Measurements from ENCODE around the gene MAGEA9B.
"Not testable (repeated sequence)": the region's sequence is repeated elsewhere in the genome, so short reads cannot be mapped to it uniquely, and the experiment has no call there.

Gene MAGEA9B, protein sequence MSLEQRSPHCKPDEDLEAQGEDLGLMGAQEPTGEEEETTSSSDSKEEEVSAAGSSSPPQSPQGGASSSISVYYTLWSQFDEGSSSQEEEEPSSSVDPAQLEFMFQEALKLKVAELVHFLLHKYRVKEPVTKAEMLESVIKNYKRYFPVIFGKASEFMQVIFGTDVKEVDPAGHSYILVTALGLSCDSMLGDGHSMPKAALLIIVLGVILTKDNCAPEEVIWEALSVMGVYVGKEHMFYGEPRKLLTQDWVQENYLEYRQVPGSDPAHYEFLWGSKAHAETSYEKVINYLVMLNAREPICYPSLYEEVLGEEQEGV

GRCh38 chrX:149587359-149587758, at the start of gene MAGEA9B:
MAGEA9B (minus strand) TSS chrX:149587459; CDS start chrX:149583179, 4,280 bp downstream.
- not testable (repeated sequence) for DNase-seq (ENCODE audit: low spot score)

GRCh38 chrX:149633511-149633910, 46.3 kb upstream of the MAGEA9B start:
- no peak for DNase-seq (ENCODE audit: low spot score)

- peak; percentile 72 for DNase-seq (ENCODE audit: low spot score)
Measured at GRCh38 chrX:149631234-149632165, 44.2 kb upstream of the MAGEA9B start, which contains the start of gene TMEM185A. TMEM185A (minus strand) TSS chrX:149631792; CDS start chrX:149631580, 212 bp downstream.

- DNase-seq (ENCODE audit: low spot score): no peak
Measured at GRCh38 chrX:149630681-149631233, 43.5 kb upstream of the MAGEA9B start.

DNA sequence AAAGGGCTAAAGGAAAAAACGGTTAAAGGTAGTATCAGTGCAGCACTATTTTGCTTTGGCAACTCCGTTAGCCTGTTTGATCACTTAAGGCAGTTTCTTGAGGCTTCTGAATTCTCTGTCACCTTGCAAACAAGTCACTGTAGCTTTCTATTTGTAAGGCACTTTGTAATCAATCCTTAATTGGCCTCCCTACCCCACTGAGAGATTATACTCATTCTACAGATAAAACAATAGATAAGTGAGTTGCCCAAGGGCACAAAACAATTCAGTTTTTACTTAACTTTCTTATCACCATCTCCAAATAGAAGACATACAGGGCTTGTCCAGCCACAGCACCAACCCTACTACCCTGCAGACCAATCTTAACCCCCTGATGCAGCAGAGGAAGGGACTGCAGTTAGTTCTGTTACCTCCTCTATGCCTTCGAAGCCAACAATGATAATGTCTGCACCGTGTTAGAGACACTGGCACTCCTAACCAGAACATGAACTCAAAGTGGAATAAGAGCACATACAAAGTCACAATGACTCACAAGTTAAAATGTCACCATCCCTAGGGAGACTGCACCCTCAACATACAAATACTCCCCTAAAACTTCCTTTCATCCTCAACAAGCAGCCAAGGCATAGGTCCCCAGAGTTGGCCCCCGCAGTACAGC, 42.6 kb upstream of the MAGEA9B start:
- no peak for DNase-seq (ENCODE audit: low spot score)

DNA sequence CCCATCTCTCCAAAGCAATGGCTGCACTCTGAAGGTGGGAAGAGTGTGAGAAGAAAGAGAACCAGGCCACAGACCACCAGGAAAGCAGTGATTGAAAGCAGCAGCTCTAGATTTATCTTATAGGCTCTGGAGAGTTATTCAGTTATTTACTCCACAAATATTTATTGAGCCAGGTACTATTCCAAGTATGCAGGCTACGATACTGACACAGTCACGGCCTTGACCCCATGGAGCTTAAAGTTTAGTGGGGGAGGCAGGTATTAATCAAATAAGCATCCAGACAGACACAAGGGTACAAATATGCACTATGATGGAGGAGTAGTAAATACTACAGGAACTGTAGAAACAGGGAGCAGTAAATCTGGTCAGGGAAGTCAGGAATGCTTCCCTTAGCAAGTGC, 41.5 kb upstream of the MAGEA9B start:
- no peak for DNase-seq (ENCODE audit: low spot score)

DNA sequence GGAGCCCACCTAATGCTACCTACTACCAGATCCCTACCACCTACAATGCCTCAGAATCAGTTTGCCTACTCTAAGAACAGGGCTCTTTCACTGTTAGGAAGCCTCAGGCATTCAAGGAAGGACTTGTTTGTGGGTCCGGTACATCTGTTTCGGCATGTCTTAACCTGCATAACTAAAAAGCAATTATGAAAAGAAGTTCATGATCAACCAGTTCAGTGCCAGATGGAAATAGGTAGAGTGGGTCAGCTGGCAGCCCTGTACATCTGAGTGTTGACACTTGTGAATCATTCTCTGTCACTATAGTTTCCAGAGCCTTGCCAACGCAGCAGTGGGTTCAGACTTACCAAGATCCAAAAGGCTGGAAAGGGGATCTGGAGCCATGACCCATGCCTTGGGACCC, 41.0 kb upstream of the MAGEA9B start:
- DNase-seq (ENCODE audit: low spot score): no peak

DNA sequence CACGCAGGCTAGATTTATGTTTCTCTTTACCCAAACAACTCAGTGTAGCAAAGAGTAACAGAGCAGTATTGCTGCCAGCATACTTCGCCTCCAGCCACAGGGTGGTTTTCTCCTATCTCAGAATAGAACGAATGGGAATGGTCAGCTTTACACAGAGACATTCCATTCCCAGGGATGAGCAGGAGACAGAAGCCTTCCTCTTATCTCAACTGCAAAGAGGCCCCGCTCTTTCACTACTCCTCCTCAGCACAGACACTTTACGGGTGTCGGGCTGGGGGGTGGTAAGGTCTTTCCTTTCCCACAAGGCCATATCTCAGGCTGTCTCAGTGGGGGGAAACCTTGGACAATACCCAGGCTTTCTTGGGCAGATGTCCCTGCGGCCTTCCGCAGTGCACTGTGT, 39.6 kb upstream of the MAGEA9B start:
- not testable (repeated sequence) for DNase-seq (ENCODE audit: low spot score)

GRCh38 chrX:149619662-149620061, 32.4 kb upstream of the MAGEA9B start:
- not testable (repeated sequence) for DNase-seq (ENCODE audit: low spot score)

- DNase-seq (ENCODE audit: low spot score): no peak
Measured at GRCh38 chrX:149618871-149619270, 31.6 kb upstream of the MAGEA9B start.

GRCh38 chrX:149611623-149612175, 24.4 kb upstream of the MAGEA9B start:
- no peak for DNase-seq (ENCODE audit: low spot score)

DNA sequence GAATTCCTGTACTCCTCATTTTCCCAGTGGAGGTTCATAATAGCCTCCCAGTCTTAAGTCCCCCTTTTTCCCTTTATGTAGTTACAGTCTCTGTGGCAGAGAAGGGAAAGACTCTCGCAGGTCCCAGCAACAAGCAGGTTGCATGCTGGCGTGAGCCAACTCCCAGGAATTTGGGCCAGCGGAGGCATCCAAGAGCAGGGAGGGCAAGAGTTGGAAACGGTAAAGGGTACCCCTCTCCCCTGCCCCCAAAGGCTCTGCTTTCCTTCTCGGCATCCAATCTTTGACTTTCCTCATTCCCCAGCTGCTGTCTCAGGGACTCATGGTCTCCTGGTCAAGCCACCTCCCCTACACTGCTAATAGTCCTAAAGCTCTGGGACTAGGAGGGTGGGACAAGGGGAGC, 23.3 kb upstream of the MAGEA9B start:
- no peak for DNase-seq (ENCODE audit: low spot score)

GRCh38 chrX:149607699-149608098, 20.4 kb upstream of the MAGEA9B start:
- no peak for DNase-seq (ENCODE audit: low spot score)

GRCh38 chrX:149605248-149605885, 18.1 kb upstream of the MAGEA9B start:
- DNase-seq (ENCODE audit: low spot score): not testable (repeated sequence)

DNA sequence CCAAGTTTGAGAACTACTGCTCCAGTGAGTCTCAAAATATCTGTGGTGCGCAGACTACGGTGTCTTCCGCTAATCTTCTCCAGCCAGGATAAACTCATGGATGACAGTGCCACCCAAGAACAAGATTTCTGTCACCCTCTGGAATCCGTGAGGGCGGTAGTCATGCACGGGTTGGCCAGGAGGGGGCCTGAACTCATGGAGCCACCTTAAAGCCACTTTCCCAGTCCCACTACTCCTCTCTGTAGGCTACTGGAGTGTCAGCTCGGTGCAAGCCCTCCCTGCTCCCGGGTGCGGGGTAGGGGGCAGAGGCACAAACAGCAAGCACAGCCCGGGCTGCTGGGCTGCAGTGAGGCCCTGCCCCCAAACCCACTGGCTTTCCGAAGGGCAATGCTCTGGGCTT, 11.3 kb upstream of the MAGEA9B start:
- DNase-seq (ENCODE audit: low spot score): not testable (repeated sequence)

GRCh38 chrX:149595943-149596342, 8.7 kb upstream of the MAGEA9B start:
- DNase-seq (ENCODE audit: low spot score): not testable (repeated sequence)

DNA sequence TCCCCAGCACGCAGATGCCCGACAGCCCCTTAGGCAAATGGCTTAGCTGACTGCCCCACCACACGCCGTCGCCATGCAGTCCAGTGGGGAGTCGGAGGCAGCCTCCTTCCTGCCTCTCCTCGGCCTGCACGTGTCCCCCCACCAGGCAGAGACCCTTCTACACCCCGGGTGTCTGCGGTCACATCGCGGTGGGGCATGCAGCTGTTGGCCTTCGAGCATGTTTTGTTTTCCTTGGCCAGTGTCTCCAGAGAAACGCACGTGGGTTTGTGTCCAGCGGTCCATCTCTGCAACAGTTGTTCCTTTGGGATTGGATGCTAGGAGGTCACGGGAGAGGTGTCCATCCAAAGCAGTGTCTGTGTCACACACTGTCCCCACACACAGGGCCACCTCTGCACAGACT, 8.0 kb upstream of the MAGEA9B start, which contains the start of gene HSFX2:
Gene HSFX2 (minus strand): TSS at position 101 of the 400 bp plus-strand sequence. CDS start 614 bp downstream, outside the sequence.
- DNase-seq (ENCODE audit: low spot score): not testable (repeated sequence)

DNA sequence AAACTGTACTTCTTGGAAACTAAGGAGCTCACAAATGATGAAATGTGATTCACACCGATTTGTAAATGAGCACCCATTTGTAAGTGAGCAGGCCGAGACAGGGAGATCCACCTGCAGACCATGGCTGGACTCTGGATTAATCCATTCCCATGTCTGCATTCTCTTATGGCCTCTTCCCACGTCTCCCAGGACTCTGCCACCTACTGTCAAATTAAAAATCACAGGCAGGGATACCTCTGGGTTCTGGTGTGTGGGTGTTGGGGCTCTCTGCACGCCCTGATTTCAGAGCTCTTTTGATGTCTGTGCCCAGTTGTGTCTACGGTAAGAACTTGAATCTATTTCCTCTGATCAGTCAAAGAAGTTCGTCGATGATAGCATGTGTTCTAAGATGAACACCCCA, 3.7 kb upstream of the MAGEA9B start:
- DNase-seq (ENCODE audit: low spot score): not testable (repeated sequence)

DNA sequence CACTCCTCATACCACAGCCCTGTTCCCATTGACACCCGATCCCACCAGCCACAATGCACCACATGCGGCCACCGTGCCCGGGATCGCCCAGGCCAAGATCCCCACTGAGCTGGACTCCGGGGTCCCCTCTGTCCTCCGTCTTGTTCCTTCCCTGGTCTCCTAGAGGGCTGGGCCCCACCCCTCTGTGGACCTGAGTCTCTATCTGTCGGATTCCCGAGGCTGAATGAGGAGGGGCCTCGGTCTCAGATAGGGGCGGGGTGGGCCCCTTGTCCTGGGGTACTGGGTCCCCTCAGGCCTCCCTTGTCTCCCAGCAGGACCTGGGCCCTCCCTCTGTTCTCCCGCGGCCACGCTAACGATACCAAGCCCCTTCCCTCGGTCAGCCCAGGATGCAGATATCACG, 1.6 kb downstream of the MAGEA9B start:
- not testable (repeated sequence) for DNase-seq (ENCODE audit: low spot score)

GRCh38 chrX:149573456-149573855, 13.8 kb downstream of the MAGEA9B start:
- DNase-seq (ENCODE audit: low spot score): not testable (repeated sequence)

GRCh38 chrX:149572743-149573142, 14.5 kb downstream of the MAGEA9B start:
- no peak for DNase-seq (ENCODE audit: low spot score)
